Spleen (tissue), 11 donors: ENCODE results near the gene WSCD2. TPM values are rescaled to one million over a fixed set of nuclear protein-coding genes. Genes with fewer than 3 reads are reported as not detected.

ENCODE experiments used
- DNase-seq: peaks from one replicate; pipeline ENCODE4 v3.0.0-alpha.2; 2020
- H3K27ac ChIP-seq, 8 donors: fragments of 200-600 bp; sonication (generic) in 7 of 8; 1 replicate in 4 of 8; 2 replicates in 4 of 8; pipeline versions ENCODE4 v1.5.0 to v1.8.0; 2016 to 2021; ENCODE audit warnings: inconsistent platforms in 4 of 8, mild to moderate bottlenecking in 4 of 8, moderate library complexity in 1 of 8
- H3K27me3 ChIP-seq, 7 donors: fragments of 200-600 bp; sonication (generic) in 6 of 7; replicated peaks in 1 of 7; 1 replicate in 4 of 7; 2 replicates in 3 of 7; pipeline versions ENCODE4 v1.5.0 to v1.8.0; 2016 to 2021; ENCODE audit warnings: inconsistent platforms in 3 of 7, mild to moderate bottlenecking in 1 of 7
- H3K36me3 ChIP-seq, 6 donors: fragments of 200-600 bp; sonication (generic) in 5 of 6; 1 replicate in 4 of 6; 2 replicates in 2 of 6; pipeline versions ENCODE4 v1.5.0 to v1.8.0; 2016 to 2021; ENCODE audit warnings: inconsistent platforms in 2 of 6
- H3K4me1 ChIP-seq, 6 donors: fragments of 200-600 bp; sonication (generic) in 5 of 6; 1 replicate in 3 of 6; 2 replicates in 3 of 6; pipeline versions ENCODE4 v1.5.0 to v1.8.0; 2016 to 2021; ENCODE audit warnings: inconsistent platforms in 3 of 6
- H3K4me3 ChIP-seq, 8 donors: fragments of 200-600 bp; sonication (generic) in 7 of 8; 1 replicate in 4 of 8; 2 replicates in 4 of 8; pipeline versions ENCODE4 v1.5.0 to v1.8.0; 2016 to 2021; ENCODE audit warnings: inconsistent platforms in 4 of 8, mild to moderate bottlenecking in 4 of 8, moderate library complexity in 2 of 8
- H3K9me3 ChIP-seq, 8 donors: fragments of 200-600 bp; sonication (generic) in 7 of 8; 1 replicate in 4 of 8; 2 replicates in 4 of 8; pipeline versions ENCODE4 v1.5.0 to v1.8.0; 2016 to 2021; ENCODE audit warnings: inconsistent platforms in 4 of 8
- POLR2A ChIP-seq, 3 donors: fragments of 450-650 bp; IDR thresholded peaks; one replicate each; pipeline ENCODE4 v1.5.1; 2017; ENCODE audit warnings: antibody characterized with exemption in 3 of 3, mild to moderate bottlenecking in 1 of 3
- POLR2AphosphoS5 ChIP-seq, 3 donors: sonication (generic); formaldehyde crosslinking; IDR thresholded peaks; one replicate each; pipeline ENCODE4 v1.5.1; 2017; ENCODE audit warnings: antibody characterized with exemption in 3 of 3
- WGBS, 5 donors: extraction: QIAGEN DNeasy Blood & Tissue Kit in 3 of 5; methylation state at CpG; one replicate each; pipeline versions ENCODE4 v1.1.5 to v1.1.7; 2013 to 2018; 5-methylcytosine and 5-hydroxymethylcytosine counted together
- intact Hi-C: fragments of 100-400 bp; cut with DNase I; formaldehyde crosslinking; loops from one replicate; pipeline ENCODE4 v1.15.0; 2023; ENCODE audit warnings: low total_unique reads
- polyA plus RNA-seq, 3 donors: library from polyadenylated mRNA; stranded (reverse); fragments of 200-250 nt; gene quantifications; one replicate each; pipeline ENCODE4 v1.2.1, GENCODE V29; 2013
- total RNA-seq, 7 donors: library from RNA; depleted of rRNA in 3 of 7; stranded (reverse); fragments of >200 nt in 3 of 7; fragmentation: NEBNext Ultra II Directional in 4 of 7; extraction: Animal tissue kit (Norgen Biotek cat#: 25700) in 4 of 7; gene quantifications; one replicate each; pipeline versions ENCODE4 v1.1.0 to v1.2.1, GENCODE V29; 2016 to 2021
- TF ChIP-seq, protein P1 (sequence below), 11 experiments: fragments of 200-600 bp in 7 of 11; fragments of 450-650 bp in 4 of 11; sonication (generic) in 4 of 11; IDR thresholded peaks in 8 of 11; conservative IDR thresholded peaks in 3 of 11; 1 replicate in 7 of 11; 2 replicates in 4 of 11; pipeline versions ENCODE4 v1.4.0 to v1.8.0; 2016 to 2021; ENCODE audit warnings: antibody characterized with exemption in 11 of 11, inconsistent platforms in 4 of 11, mild to moderate bottlenecking in 1 of 11
- donor health status: healthy with polysubstance abuse.
- donor health status: DM: no; HTN: no; CAD: no; lungs with moderate emphysema.
- donor health status: DM: no; HTN: no; CAD: no.
- donor health status: Bipolar disorder and iron deficiency.
- donor health status: healthy.
- donor health status: DM: no; HTN: no; CAD: no.
- donor health status: DM: yes; HTN: yes; CAD: no.

Gene WSCD2
- total and polyA plus RNA-seq, 10 donors: 0.09 to 0.60 (median 0.23) TPM; not detected in 1

- Histone ChIP-seq H3K36me3 (no peaks in the 10 kb centered on the region), H3K9me3 (peaks cover 0 to 14% (median 11%) of the 10 kb centered on the region in 8 donors), H3K4me1 (no peaks in the 10 kb centered on the region), H3K27ac (no peak overlapping the region), H3K27me3 (peaks cover 0 to 8% (median 0%) of the 10 kb centered on the region in 7 donors), H3K4me3 (no peak overlapping the region)
- TF ChIP-seq POLR2A (IDR thresholded peaks at IDR 0.05) (no peak), POLR2AphosphoS5 (IDR thresholded peaks at IDR 0.05) (no peak)
- TF ChIP-seq, protein P1, sequence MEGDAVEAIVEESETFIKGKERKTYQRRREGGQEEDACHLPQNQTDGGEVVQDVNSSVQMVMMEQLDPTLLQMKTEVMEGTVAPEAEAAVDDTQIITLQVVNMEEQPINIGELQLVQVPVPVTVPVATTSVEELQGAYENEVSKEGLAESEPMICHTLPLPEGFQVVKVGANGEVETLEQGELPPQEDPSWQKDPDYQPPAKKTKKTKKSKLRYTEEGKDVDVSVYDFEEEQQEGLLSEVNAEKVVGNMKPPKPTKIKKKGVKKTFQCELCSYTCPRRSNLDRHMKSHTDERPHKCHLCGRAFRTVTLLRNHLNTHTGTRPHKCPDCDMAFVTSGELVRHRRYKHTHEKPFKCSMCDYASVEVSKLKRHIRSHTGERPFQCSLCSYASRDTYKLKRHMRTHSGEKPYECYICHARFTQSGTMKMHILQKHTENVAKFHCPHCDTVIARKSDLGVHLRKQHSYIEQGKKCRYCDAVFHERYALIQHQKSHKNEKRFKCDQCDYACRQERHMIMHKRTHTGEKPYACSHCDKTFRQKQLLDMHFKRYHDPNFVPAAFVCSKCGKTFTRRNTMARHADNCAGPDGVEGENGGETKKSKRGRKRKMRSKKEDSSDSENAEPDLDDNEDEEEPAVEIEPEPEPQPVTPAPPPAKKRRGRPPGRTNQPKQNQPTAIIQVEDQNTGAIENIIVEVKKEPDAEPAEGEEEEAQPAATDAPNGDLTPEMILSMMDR (IDR thresholded peaks at IDR 0.05 in 8 of 11, conservative IDR thresholded peaks at IDR 0.05 in 3 of 11): no peak
- no peak for DNase-seq
- intact Hi-C loops: no loop called here
- 81 to 95% (median 87%) methylated on average over 1 of the region's 1 CpG for WGBS, 5 donors
Measured at GRCh38 chr12:108266131-108266530, 137.0 kb downstream of the WSCD2 start.

DNA sequence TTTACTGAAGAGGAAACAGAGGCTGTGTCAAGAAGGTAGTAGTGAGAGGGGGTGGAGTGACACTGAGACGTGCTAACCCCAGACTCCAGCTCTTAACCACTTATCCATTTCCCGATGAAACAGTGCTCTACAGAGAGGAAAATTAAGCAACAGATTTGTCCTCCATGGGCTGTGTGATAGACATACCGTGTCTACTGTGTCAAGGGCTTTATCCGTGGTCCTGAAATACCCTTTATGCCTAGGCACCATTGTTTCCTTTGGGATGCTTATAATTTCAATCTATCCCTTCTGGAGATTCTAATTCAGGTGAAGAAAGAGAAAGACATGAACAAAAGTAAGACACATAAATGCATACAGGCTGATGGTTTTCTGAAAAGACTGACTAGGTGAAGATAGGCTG lies 138.4 kb downstream of the WSCD2 start:
- no peak for DNase-seq
- WGBS, 5 donors: 69 to 84% (median 76%) methylated on average over 4 of the region's 4 CpGs
- H3K27me3 ChIP-seq: peaks cover 0 to 8% (median 0%) of the 10 kb centered on the region in 7 donors
- H3K9me3 ChIP-seq: peaks cover 0 to under 1% (median 0%) of the 10 kb centered on the region in 8 donors
- no peak overlapping the region for H3K27ac ChIP-seq
- TF ChIP-seq POLR2A (IDR thresholded peaks at IDR 0.05) (no peak), POLR2AphosphoS5 (IDR thresholded peaks at IDR 0.05) (no peak)
- TF ChIP-seq, protein P1 (IDR thresholded peaks at IDR 0.05 in 8 of 11, conservative IDR thresholded peaks at IDR 0.05 in 3 of 11): no peak
- intact Hi-C loops: no loop called here
- H3K4me3 ChIP-seq: no peak overlapping the region
- no peaks in the 10 kb centered on the region for H3K36me3 ChIP-seq
- H3K4me1 ChIP-seq: no peaks in the 10 kb centered on the region

DNA sequence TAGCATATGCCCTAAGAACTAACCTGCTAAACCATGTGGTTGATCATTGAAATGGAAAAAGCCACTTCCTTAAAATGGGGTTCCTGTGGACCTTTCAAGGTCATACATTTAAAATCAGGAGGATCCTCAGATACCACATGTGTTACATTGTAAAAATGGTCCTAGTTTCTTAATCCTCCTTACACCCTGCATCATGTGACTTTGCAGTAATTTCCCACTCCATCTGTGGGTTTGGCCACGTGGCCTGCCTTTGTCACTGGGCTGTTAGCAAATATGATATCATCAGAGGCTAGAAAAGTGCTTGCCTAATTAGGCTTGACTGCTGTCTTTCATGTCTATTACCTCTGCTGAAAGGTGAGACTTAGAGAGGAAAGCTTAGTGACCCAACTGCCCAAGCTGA lies 139.3 kb downstream of the WSCD2 start:
- Histone ChIP-seq H3K9me3 (no peaks in the 10 kb centered on the region), H3K36me3 (no peaks in the 10 kb centered on the region), H3K4me1 (no peaks in the 10 kb centered on the region), H3K27me3 (peaks cover 0 to 8% (median 0%) of the 10 kb centered on the region in 7 donors), H3K4me3 (no peak overlapping the region), H3K27ac (no peak overlapping the region)
- no peak for DNase-seq
- WGBS, 5 donors: 6 to 40% (median 18%) methylated on average over 1 of the region's 1 CpG
- intact Hi-C loops: no loop called here
- TF ChIP-seq, protein P1 (IDR thresholded peaks at IDR 0.05 in 8 of 11, conservative IDR thresholded peaks at IDR 0.05 in 3 of 11): no peak
- TF ChIP-seq POLR2AphosphoS5 (IDR thresholded peaks at IDR 0.05) (no peak), POLR2A (IDR thresholded peaks at IDR 0.05) (no peak)

DNA sequence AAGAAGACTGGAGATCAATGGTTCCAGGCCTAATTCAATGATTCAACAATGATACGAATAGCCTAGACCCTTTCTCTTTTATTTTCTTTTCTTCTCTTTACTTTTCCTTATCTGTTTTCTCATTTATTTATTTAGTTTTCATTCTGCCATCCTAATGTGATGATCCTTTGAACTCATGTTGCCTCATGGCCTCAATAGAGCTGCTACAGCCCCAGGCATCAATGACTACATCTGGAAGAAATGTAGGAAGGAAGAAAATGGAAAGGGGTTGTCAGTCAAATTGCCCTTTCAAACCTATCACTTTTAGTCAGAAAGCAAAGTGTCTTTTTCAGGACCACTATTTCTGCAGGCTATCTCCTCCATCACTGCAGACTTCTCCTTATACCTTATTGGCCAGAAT lies 140.1 kb downstream of the WSCD2 start:
- H3K36me3 ChIP-seq: no peaks in the 10 kb centered on the region
- H3K4me3 ChIP-seq: no peak overlapping the region
- TF ChIP-seq, protein P1 (IDR thresholded peaks at IDR 0.05 in 8 of 11, conservative IDR thresholded peaks at IDR 0.05 in 3 of 11): no peak
- no peak for TF ChIP-seq POLR2AphosphoS5 (IDR thresholded peaks at IDR 0.05)
- no peak for TF ChIP-seq POLR2A (IDR thresholded peaks at IDR 0.05)
- intact Hi-C loops: no loop called here
- H3K27me3 ChIP-seq: peaks cover 0 to 8% (median 0%) of the 10 kb centered on the region in 7 donors
- DNase-seq: no peak
- no peaks in the 10 kb centered on the region for H3K4me1 ChIP-seq
- no peak overlapping the region for H3K27ac ChIP-seq
- no peaks in the 10 kb centered on the region for H3K9me3 ChIP-seq
- WGBS, 5 donors: 82 to 89% (median 87%) methylated on average over 1 of the region's 1 CpG
